HEK293 (cell line): ENCODE measurements around the gene PLEKHA1.

Experiments used
- CTCF ChIA-PET: fragments of 350-600 bp; formaldehyde crosslinking; extraction: SDS; loops from one replicate; lab custom pipeline; 2021; ENCODE audit warnings: antibody characterized with exemption; lab: Yijun Ruan, JAX
- POLR2A ChIA-PET: fragments of 300-600 bp; formaldehyde crosslinking; extraction: SDS; loops from one replicate; lab custom pipeline; 2020; ENCODE audit warnings: antibody characterized with exemption, inconsistent platforms; lab: Yijun Ruan, JAX
- H3K27ac ChIP-seq: fragments of 200-500 bp; sonication (Bioruptor generic); 2 replicates; pipeline ENCODE4 v1.5.1; 2014; ENCODE audit warnings: low read depth, low read length, control low read depth, inconsistent platforms; ENCODE audit errors: extremely low read depth
- H3K36me3 ChIP-seq, 2 experiments: fragments of 200-500 bp in 1 of 2; sonication (Bioruptor generic) in 1 of 2; 1 replicate in 1 of 2; 2 replicates in 1 of 2; pipeline ENCODE4 v1.5.1; 2014 to 2017; ENCODE audit warnings: inconsistent platforms in 2 of 2, low read length in 2 of 2; ENCODE audit not compliant: control insufficient read depth in 2 of 2, insufficient read depth in 1 of 2
- H3K4me1 ChIP-seq: fragments of 200-500 bp; sonication (Bioruptor generic); 2 replicates; pipeline ENCODE4 v1.5.1; 2014; ENCODE audit warnings: mild to moderate bottlenecking, low read length, inconsistent platforms; ENCODE audit not compliant: control insufficient read depth, insufficient read depth
- H3K4me3 ChIP-seq: 2 replicates; pipeline ENCODE4 v1.5.1; 2011; ENCODE audit warnings: low read depth, mild to moderate bottlenecking, control low read depth, low read length, moderate library complexity
- H3K9me3 ChIP-seq: fragments of 200-500 bp; sonication (Bioruptor generic); 2 replicates; pipeline ENCODE4 v1.5.1; 2014; ENCODE audit warnings: low read depth, low read length, inconsistent platforms; ENCODE audit not compliant: control insufficient read depth, insufficient read depth
- KLF7 ChIP-seq: fragments of 450-650 bp; formaldehyde crosslinking; IDR thresholded peaks from 2 replicates; pipeline ENCODE4 v1.5.1; 2016; ENCODE audit warnings: missing biosample characterization, missing genetic modification characterization, borderline replicate concordance
- SCRT2 ChIP-seq: fragments of 450-650 bp; formaldehyde crosslinking; IDR thresholded peaks from 2 replicates; pipeline ENCODE4 v1.5.1; 2016; ENCODE audit warnings: missing biosample characterization, missing genetic modification characterization
- SP7 ChIP-seq: fragments of 450-650 bp; formaldehyde crosslinking; IDR thresholded peaks from 2 replicates; pipeline ENCODE4 v1.5.1; 2016; ENCODE audit warnings: missing biosample characterization, missing genetic modification characterization
- YY2 ChIP-seq: fragments of 450-650 bp; formaldehyde crosslinking; IDR thresholded peaks from 2 replicates; pipeline ENCODE4 v1.5.1; 2016; ENCODE audit warnings: missing biosample characterization, missing genetic modification characterization
- ZBTB17 ChIP-seq: fragments of 450-650 bp; formaldehyde crosslinking; IDR thresholded peaks from 2 replicates; pipeline ENCODE4 v1.5.1; 2016; ENCODE audit warnings: missing biosample characterization, missing genetic modification characterization
- ZBTB48 ChIP-seq: fragments of 450-650 bp; formaldehyde crosslinking; IDR thresholded peaks from 2 replicates; pipeline ENCODE4 v1.5.1; 2016; ENCODE audit warnings: missing biosample characterization, missing genetic modification characterization
- ZNF121 ChIP-seq: fragments of 450-650 bp; formaldehyde crosslinking; IDR thresholded peaks from 2 replicates; pipeline ENCODE4 v1.5.1; 2016; ENCODE audit warnings: missing biosample characterization, missing genetic modification characterization
- ZNF335 ChIP-seq: fragments of 450-650 bp; formaldehyde crosslinking; conservative IDR thresholded peaks from 2 replicates; pipeline ENCODE4 v1.5.1; 2016; ENCODE audit warnings: missing biosample characterization, missing genetic modification characterization
- ZNF473 ChIP-seq: fragments of 450-650 bp; formaldehyde crosslinking; IDR thresholded peaks from 2 replicates; pipeline ENCODE4 v1.5.1; 2017; ENCODE audit warnings: missing biosample characterization, missing genetic modification characterization
- ZNF501 ChIP-seq: fragments of 450-650 bp; formaldehyde crosslinking; IDR thresholded peaks from 2 replicates; pipeline ENCODE4 v1.5.1; 2016; ENCODE audit warnings: missing biosample characterization, missing genetic modification characterization
- ZNF561 ChIP-seq: fragments of 450-650 bp; IDR thresholded peaks from 2 replicates; pipeline ENCODE4 v1.5.1; 2018; ENCODE audit warnings: missing biosample characterization, missing genetic modification characterization, borderline replicate concordance
- ZNF629 ChIP-seq: fragments of 450-650 bp; formaldehyde crosslinking; IDR thresholded peaks from 2 replicates; pipeline ENCODE4 v1.5.1; 2017; ENCODE audit warnings: missing biosample characterization, missing genetic modification characterization
- ZNF660 ChIP-seq: fragments of 450-650 bp; IDR thresholded peaks from 2 replicates; pipeline ENCODE4 v1.5.1; 2018; ENCODE audit warnings: missing biosample characterization, mild to moderate bottlenecking, missing genetic modification characterization
- ZNF747 ChIP-seq: fragments of 450-650 bp; formaldehyde crosslinking; IDR thresholded peaks from 2 replicates; pipeline ENCODE4 v1.5.1; 2016; ENCODE audit warnings: missing biosample characterization, missing genetic modification characterization
- ZNF76 ChIP-seq: fragments of 450-650 bp; formaldehyde crosslinking; IDR thresholded peaks from 2 replicates; pipeline ENCODE4; 2016; ENCODE audit warnings: low read depth, missing biosample characterization, missing genetic modification characterization, borderline replicate concordance
- ZNF768 ChIP-seq: fragments of 450-650 bp; formaldehyde crosslinking; IDR thresholded peaks from 2 replicates; pipeline ENCODE4 v1.5.1; 2018; ENCODE audit warnings: missing biosample characterization, mild to moderate bottlenecking, missing genetic modification characterization
- ZXDB ChIP-seq: fragments of 450-650 bp; formaldehyde crosslinking; IDR thresholded peaks from 2 replicates; pipeline ENCODE4 v1.5.1; 2016; ENCODE audit warnings: missing biosample characterization, missing genetic modification characterization
- TF ChIP-seq, protein P1 (sequence below): fragments of 450-650 bp; IDR thresholded peaks from 2 replicates; pipeline ENCODE4 v1.5.1; 2018; ENCODE audit warnings: missing biosample characterization, missing genetic modification characterization
- TF ChIP-seq, protein P2 (sequence below): fragments of 450-650 bp; formaldehyde crosslinking; IDR thresholded peaks from 2 replicates; pipeline ENCODE4 v1.5.1; 2016; ENCODE audit warnings: missing biosample characterization, missing genetic modification characterization, low read depth
- TF ChIP-seq, protein P3 (sequence below): fragments of 450-650 bp; formaldehyde crosslinking; conservative IDR thresholded peaks from 2 replicates; pipeline ENCODE4 v1.5.1; 2016; ENCODE audit warnings: low read depth, missing biosample characterization, missing genetic modification characterization
- TF ChIP-seq, protein P4 (sequence below): fragments of 450-650 bp; formaldehyde crosslinking; IDR thresholded peaks from 2 replicates; pipeline ENCODE4 v1.5.1; 2017; ENCODE audit warnings: missing biosample characterization, missing genetic modification characterization
- TF ChIP-seq, protein P5 (sequence below): fragments of 450-650 bp; IDR thresholded peaks from 2 replicates; pipeline ENCODE4 v1.5.1; 2018; ENCODE audit warnings: missing biosample characterization, mild to moderate bottlenecking, missing genetic modification characterization

Gene PLEKHA1

DNA sequence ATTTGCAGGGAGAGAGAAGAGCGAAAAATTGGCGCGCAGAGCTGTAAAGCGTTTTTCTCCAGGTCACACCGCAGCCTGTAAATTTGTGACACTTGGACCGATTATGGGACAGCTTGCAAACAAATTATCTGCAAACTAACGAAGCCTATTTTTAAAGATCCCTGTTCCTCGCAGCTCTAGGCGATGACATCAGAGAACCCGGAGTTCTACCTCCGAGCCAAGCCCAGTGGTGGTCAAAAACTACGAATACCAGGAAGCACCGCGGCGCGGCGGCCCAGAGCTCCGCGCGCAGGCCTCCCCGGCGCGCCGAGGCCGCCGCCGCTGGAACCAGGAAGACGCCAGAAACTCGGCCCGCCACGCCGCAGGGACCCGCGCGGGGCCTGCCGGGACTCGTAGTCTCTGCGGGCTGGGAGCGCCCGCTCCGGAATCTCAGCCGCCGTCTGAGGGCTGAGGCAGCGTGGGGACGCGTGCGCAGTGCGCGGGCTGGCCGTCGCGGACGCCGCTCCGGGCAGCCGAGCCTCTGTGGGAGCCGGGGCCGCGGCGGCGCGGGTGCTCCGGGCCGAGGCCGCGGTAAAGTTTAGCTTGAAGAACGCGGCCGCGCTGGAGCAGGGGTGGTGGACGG, at the start of gene PLEKHA1:
Gene PLEKHA1, plus strand, starts transcription at position 472 of the 622 bp plus-strand sequence. CDS start 18,493 bp downstream, outside the sequence.
- CTCF ChIA-PET, result interaction anchor here (0.7 to 1.9 kb wide), 6 partner anchors 45 to 191 kb away, joined by 3 to 6 read pairs (median 3); no protein-coding TSS in a partner anchor
- Histone ChIP-seq H3K4me3 (peak within 1 kb of the TSS; percentile 57), H3K4me1 (peaks cover 10% of the 10 kb centered on the region), H3K27ac (peak within 1 kb of the TSS; percentile 91), H3K9me3 (no peaks in the 10 kb centered on the region), H3K36me3 (no peaks in the 10 kb centered on the region)
- TF ChIP-seq YY2 (tag by site-specific recombination) (no peak), ZNF473 (tag by site-specific recombination) (no peak), ZXDB (tag by site-specific recombination) (peak; percentile 40; the same call in 1 of the 2 replicates), SP7 (tag by site-specific recombination) (0 out of 2 replicates have a peak, but pooled peaks have one; percentile 10), ZNF561 (tag by site-specific recombination) (peak; percentile 74; the same call in 1 of the 2 replicates), SCRT2 (tag by site-specific recombination) (no peak), ZBTB17 (tag by site-specific recombination) (peak; percentile 69), KLF7 (no peak), ZNF629 (peak; percentile 61; the same call in 1 of the 2 replicates), ZNF747 (tag by site-specific recombination) (no peak), ZNF76 (tag by site-specific recombination) (peak; percentile 93), ZNF501 (tag by site-specific recombination) (no peak), ZNF768 (tag by site-specific recombination) (peak; percentile 64; the same call in 1 of the 2 replicates), ZNF335 (tag by site-specific recombination) (peak; percentile 34), ZNF121 (tag by site-specific recombination) (no peak), ZBTB48 (tag by site-specific recombination) (peak; percentile 63; the same call in 1 of the 2 replicates), ZNF660 (tag by site-specific recombination) (0 out of 2 replicates have a peak, but pooled peaks have one; percentile 26)
- TF ChIP-seq, protein P1, sequence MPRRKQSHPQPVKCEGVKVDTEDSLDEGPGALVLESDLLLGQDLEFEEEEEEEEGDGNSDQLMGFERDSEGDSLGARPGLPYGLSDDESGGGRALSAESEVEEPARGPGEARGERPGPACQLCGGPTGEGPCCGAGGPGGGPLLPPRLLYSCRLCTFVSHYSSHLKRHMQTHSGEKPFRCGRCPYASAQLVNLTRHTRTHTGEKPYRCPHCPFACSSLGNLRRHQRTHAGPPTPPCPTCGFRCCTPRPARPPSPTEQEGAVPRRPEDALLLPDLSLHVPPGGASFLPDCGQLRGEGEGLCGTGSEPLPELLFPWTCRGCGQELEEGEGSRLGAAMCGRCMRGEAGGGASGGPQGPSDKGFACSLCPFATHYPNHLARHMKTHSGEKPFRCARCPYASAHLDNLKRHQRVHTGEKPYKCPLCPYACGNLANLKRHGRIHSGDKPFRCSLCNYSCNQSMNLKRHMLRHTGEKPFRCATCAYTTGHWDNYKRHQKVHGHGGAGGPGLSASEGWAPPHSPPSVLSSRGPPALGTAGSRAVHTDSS (tag by site-specific recombination), result no peak
- TF ChIP-seq, protein P2, sequence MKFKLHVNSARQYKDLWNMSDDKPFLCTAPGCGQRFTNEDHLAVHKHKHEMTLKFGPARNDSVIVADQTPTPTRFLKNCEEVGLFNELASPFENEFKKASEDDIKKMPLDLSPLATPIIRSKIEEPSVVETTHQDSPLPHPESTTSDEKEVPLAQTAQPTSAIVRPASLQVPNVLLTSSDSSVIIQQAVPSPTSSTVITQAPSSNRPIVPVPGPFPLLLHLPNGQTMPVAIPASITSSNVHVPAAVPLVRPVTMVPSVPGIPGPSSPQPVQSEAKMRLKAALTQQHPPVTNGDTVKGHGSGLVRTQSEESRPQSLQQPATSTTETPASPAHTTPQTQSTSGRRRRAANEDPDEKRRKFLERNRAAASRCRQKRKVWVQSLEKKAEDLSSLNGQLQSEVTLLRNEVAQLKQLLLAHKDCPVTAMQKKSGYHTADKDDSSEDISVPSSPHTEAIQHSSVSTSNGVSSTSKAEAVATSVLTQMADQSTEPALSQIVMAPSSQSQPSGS, result peak; percentile 54; the same call in 1 of the 2 replicates
- TF ChIP-seq, protein P3, sequence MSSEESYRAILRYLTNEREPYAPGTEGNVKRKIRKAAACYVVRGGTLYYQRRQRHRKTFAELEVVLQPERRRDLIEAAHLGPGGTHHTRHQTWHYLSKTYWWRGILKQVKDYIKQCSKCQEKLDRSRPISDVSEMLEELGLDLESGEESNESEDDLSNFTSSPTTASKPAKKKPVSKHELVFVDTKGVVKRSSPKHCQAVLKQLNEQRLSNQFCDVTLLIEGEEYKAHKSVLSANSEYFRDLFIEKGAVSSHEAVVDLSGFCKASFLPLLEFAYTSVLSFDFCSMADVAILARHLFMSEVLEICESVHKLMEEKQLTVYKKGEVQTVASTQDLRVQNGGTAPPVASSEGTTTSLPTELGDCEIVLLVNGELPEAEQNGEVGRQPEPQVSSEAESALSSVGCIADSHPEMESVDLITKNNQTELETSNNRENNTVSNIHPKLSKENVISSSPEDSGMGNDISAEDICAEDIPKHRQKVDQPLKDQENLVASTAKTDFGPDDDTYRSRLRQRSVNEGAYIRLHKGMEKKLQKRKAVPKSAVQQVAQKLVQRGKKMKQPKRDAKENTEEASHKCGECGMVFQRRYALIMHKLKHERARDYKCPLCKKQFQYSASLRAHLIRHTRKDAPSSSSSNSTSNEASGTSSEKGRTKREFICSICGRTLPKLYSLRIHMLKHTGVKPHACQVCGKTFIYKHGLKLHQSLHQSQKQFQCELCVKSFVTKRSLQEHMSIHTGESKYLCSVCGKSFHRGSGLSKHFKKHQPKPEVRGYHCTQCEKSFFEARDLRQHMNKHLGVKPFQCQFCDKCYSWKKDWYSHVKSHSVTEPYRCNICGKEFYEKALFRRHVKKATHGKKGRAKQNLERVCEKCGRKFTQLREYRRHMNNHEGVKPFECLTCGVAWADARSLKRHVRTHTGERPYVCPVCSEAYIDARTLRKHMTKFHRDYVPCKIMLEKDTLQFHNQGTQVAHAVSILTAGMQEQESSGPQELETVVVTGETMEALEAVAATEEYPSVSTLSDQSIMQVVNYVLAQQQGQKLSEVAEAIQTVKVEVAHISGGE (tag by site-specific recombination), result peak; percentile 60
- TF ChIP-seq, protein P4, sequence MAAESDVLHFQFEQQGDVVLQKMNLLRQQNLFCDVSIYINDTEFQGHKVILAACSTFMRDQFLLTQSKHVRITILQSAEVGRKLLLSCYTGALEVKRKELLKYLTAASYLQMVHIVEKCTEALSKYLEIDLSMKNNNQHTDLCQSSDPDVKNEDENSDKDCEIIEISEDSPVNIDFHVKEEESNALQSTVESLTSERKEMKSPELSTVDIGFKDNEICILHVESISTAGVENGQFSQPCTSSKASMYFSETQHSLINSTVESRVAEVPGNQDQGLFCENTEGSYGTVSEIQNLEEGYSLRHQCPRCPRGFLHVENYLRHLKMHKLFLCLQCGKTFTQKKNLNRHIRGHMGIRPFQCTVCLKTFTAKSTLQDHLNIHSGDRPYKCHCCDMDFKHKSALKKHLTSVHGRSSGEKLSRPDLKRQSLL (tag by site-specific recombination), result peak; percentile 38; the same call in 1 of the 2 replicates
- TF ChIP-seq, protein P5, sequence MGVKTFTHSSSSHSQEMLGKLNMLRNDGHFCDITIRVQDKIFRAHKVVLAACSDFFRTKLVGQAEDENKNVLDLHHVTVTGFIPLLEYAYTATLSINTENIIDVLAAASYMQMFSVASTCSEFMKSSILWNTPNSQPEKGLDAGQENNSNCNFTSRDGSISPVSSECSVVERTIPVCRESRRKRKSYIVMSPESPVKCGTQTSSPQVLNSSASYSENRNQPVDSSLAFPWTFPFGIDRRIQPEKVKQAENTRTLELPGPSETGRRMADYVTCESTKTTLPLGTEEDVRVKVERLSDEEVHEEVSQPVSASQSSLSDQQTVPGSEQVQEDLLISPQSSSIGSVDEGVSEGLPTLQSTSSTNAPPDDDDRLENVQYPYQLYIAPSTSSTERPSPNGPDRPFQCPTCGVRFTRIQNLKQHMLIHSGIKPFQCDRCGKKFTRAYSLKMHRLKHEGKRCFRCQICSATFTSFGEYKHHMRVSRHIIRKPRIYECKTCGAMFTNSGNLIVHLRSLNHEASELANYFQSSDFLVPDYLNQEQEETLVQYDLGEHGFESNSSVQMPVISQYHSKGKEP (tag by site-specific recombination), result 0 out of 2 replicates have a peak, but pooled peaks have one; percentile 8
- POLR2A ChIA-PET, result interaction anchor here (0.6 to 1.6 kb wide), 10 partner anchors 9 to 130 kb away, joined by 3 to 5 read pairs (median 4); no protein-coding TSS in a partner anchor
